Stomach (tissue), 4 donors: ENCODE results near the gene SOCS1.

Experiments
- CTCF ChIP-seq, 7 experiments: fragments of 450-650 bp in 4 of 7; fragments of 200-600 bp in 3 of 7; sonication (generic) in 3 of 7; IDR thresholded peaks; one replicate each; pipeline ENCODE4 v1.5.1; 2016 to 2019; ENCODE audit warnings: antibody characterized with exemption in 7 of 7, control low read depth in 2 of 7, mild to moderate bottlenecking in 1 of 7
- EP300 ChIP-seq: sonication (generic); formaldehyde crosslinking; IDR thresholded peaks from one replicate; pipeline ENCODE4 v1.6.1; 2017; ENCODE audit warnings: antibody characterized with exemption

GRCh38 chr16:11224894-11225676, 30.9 kb downstream of the SOCS1 start:
- TF ChIP-seq CTCF (IDR thresholded peaks at IDR 0.05) (no peak), EP300 (no peak)
